ENCODE results near the gene CARMIL1.

CARMIL1 gene

DNA sequence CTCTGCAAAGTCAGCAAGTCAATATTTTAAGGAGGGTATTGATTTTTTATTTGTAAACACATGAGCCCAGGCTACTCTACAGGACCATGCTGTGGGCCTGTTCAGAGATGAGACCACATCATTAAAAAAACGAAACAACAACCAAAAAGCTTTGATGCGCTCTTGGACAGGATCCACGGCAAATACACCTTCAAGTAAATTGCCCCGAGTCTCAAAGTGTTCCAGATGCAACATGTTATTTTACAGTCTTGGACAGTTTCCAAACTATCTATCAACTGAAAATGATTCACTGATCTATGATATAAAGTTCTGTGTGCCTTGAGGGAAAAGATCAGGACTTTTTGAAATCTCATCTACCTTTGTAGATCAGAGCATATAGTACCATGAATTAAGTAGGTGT, 25.8 kb upstream of the CARMIL1 start:
- H3K27ac ChIP-seq (ENCODE audit: low read depth, low read length): no peak overlapping the region
- no CpG with 5 or more reads among the region's 4 CpGs for WGBS (ENCODE audit: extremely low coverage, insufficient coverage, insufficient read length)
- no peak overlapping the region for H3K4me2 ChIP-seq (ENCODE audit: low read length)
- H3K9ac ChIP-seq (ENCODE audit: low read length): no peak overlapping the region
- H3K27me3 ChIP-seq (ENCODE audit: insufficient read depth, low read length): no peaks in the 10 kb centered on the region
- no peak overlapping the region for H2AFZ ChIP-seq (ENCODE audit: insufficient read depth, low read length, poor library complexity)
- H2BK12ac ChIP-seq (ENCODE audit: low read length): no peak overlapping the region
- H2BK5ac ChIP-seq (ENCODE audit: low read depth, low read length, poor library complexity): no peak overlapping the region
- no peaks in the 10 kb centered on the region for H3K79me2 ChIP-seq (ENCODE audit: control insufficient read depth, insufficient read depth, low read length, poor library complexity)
- H3K4ac ChIP-seq (ENCODE audit: low read depth, low read length): no peak overlapping the region
- H3K14ac ChIP-seq (ENCODE audit: low read length): no peak overlapping the region
- H3K4me3 ChIP-seq (ENCODE audit: low read depth, low read length): no peak overlapping the region
- H3K18ac ChIP-seq (ENCODE audit: low read length): no peak overlapping the region
- H2BK120ac ChIP-seq (ENCODE audit: insufficient read depth, low read length, poor library complexity): no peak overlapping the region
- no peak overlapping the region for H2AK5ac ChIP-seq (ENCODE audit: low read length)
- H4K12ac ChIP-seq (ENCODE audit: low read depth, low read length): no peak overlapping the region
- no peaks in the 10 kb centered on the region for H3K79me1 ChIP-seq (ENCODE audit: low read length)
- no peak overlapping the region for H4K91ac ChIP-seq (ENCODE audit: low read depth, low read length)
- no peak overlapping the region for H3K23ac ChIP-seq (ENCODE audit: low read length)
- H4K8ac ChIP-seq (ENCODE audit: low read depth, low read length): no peak overlapping the region
- no peak for DNase-seq
- no peaks in the 10 kb centered on the region for H3K36me3 ChIP-seq (ENCODE audit: control insufficient read depth in 1 of 2, insufficient read depth in 2 of 2, low read length in 2 of 2)
- H3K4me1 ChIP-seq (ENCODE audit: control insufficient read depth in 1 of 2, insufficient read depth in 2 of 2, low read length in 2 of 2): peaks cover 0 to 2% of the 10 kb centered on the region in 2 experiments
- no peaks in the 10 kb centered on the region for H3K9me3 ChIP-seq (ENCODE audit: insufficient read depth, low read depth, low read length)

- Histone ChIP-seq H3K4me3 (ENCODE audit: low read depth, low read length) (no peak overlapping the region), H4K8ac (ENCODE audit: low read depth, low read length) (no peak overlapping the region), H3K9me3 (ENCODE audit: insufficient read depth, low read depth, low read length) (no peaks in the 10 kb centered on the region), H3K18ac (ENCODE audit: low read length) (no peak overlapping the region), H3K4ac (ENCODE audit: low read depth, low read length) (no peak overlapping the region), H2BK120ac (ENCODE audit: insufficient read depth, low read length, poor library complexity) (no peak overlapping the region), H3K9ac (ENCODE audit: low read length) (no peak overlapping the region), H3K14ac (ENCODE audit: low read length) (no peak overlapping the region), H2BK12ac (ENCODE audit: low read length) (no peak overlapping the region), H3K4me1 (ENCODE audit: control insufficient read depth in 1 of 2, insufficient read depth in 2 of 2, low read length in 2 of 2) (peaks cover 0 to 2% of the 10 kb centered on the region in 2 experiments), H3K79me1 (ENCODE audit: low read length) (no peaks in the 10 kb centered on the region), H2AK5ac (ENCODE audit: low read length) (no peak overlapping the region), H4K91ac (ENCODE audit: low read depth, low read length) (no peak overlapping the region), H3K4me2 (ENCODE audit: low read length) (no peak overlapping the region), H4K12ac (ENCODE audit: low read depth, low read length) (no peak overlapping the region), H2AFZ (ENCODE audit: insufficient read depth, low read length, poor library complexity) (no peak overlapping the region), H2BK5ac (ENCODE audit: low read depth, low read length, poor library complexity) (no peak overlapping the region), H3K79me2 (ENCODE audit: control insufficient read depth, insufficient read depth, low read length, poor library complexity) (no peaks in the 10 kb centered on the region), H3K27me3 (ENCODE audit: insufficient read depth, low read length) (no peaks in the 10 kb centered on the region), H3K23ac (ENCODE audit: low read length) (no peak overlapping the region), H3K36me3 (ENCODE audit: control insufficient read depth in 1 of 2, insufficient read depth in 2 of 2, low read length in 2 of 2) (no peaks in the 10 kb centered on the region), H3K27ac (ENCODE audit: low read depth, low read length) (no peak overlapping the region)
- DNase-seq: no peak
- WGBS (ENCODE audit: extremely low coverage, insufficient coverage, insufficient read length): no CpG with 5 or more reads among the region's 7 CpGs
These were observed 24.5 kb upstream of the CARMIL1 start for GRCh38 chr6:25254671-25255070.

DNA sequence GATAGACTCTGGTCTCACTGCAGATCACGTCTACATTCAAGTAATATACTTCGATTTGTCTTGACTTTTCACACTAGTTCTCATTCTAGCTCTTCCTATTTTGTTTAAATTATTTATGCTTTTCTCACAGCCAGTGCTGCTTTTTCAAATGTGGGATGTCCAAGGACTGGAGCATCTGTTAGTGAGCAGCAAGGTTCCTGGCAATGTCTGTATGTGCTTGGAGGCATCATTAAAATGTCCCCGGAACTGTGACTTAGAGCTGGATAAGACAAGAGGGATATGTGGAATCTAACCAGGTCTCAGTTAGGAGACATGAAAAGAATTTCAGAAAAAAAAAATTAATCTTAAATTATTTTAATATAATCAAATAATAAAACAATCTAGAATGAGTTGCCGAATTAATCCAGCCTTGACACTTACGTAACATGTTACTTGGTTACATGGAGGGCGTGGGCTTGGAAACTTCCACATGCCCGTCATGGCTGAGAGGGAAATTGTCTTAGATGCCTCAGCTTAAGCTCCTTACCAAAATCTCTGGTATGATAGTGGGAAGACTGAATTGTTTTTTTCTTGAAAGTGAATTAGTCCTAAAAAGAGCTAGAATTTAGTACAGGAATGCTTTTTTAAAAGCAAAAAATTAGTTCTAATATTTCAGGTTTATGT, 21.4 kb upstream of the CARMIL1 start:
- H3K27ac ChIP-seq (ENCODE audit: low read depth, low read length): no peak overlapping the region
- H4K8ac ChIP-seq (ENCODE audit: low read depth, low read length): no peak overlapping the region
- H2AK5ac ChIP-seq (ENCODE audit: low read length): no peak overlapping the region
- H2BK5ac ChIP-seq (ENCODE audit: low read depth, low read length, poor library complexity): no peak overlapping the region
- H3K18ac ChIP-seq (ENCODE audit: low read length): no peak overlapping the region
- no peak overlapping the region for H2BK120ac ChIP-seq (ENCODE audit: insufficient read depth, low read length, poor library complexity)
- no CpG with 5 or more reads among the region's 7 CpGs for WGBS (ENCODE audit: extremely low coverage, insufficient coverage, insufficient read length)
- no peak overlapping the region for H2BK12ac ChIP-seq (ENCODE audit: low read length)
- no peak overlapping the region for H4K12ac ChIP-seq (ENCODE audit: low read depth, low read length)
- H4K91ac ChIP-seq (ENCODE audit: low read depth, low read length): no peak overlapping the region
- H3K4me2 ChIP-seq (ENCODE audit: low read length): no peak overlapping the region
- no peaks in the 10 kb centered on the region for H3K36me3 ChIP-seq (ENCODE audit: control insufficient read depth in 1 of 2, insufficient read depth in 2 of 2, low read length in 2 of 2)
- H3K9ac ChIP-seq (ENCODE audit: low read length): no peak overlapping the region
- no peak overlapping the region for H3K4ac ChIP-seq (ENCODE audit: low read depth, low read length)
- no peak overlapping the region for H3K23ac ChIP-seq (ENCODE audit: low read length)
- no peaks in the 10 kb centered on the region for H3K4me1 ChIP-seq (ENCODE audit: control insufficient read depth in 1 of 2, insufficient read depth in 2 of 2, low read length in 2 of 2)
- no peaks in the 10 kb centered on the region for H3K79me1 ChIP-seq (ENCODE audit: low read length)
- no peak overlapping the region for H2AFZ ChIP-seq (ENCODE audit: insufficient read depth, low read length, poor library complexity)
- no peaks in the 10 kb centered on the region for H3K79me2 ChIP-seq (ENCODE audit: control insufficient read depth, insufficient read depth, low read length, poor library complexity)
- no peak for DNase-seq
- H3K27me3 ChIP-seq (ENCODE audit: insufficient read depth, low read length): no peaks in the 10 kb centered on the region
- no peak overlapping the region for H3K14ac ChIP-seq (ENCODE audit: low read length)
- no peaks in the 10 kb centered on the region for H3K9me3 ChIP-seq (ENCODE audit: insufficient read depth, low read depth, low read length)
- H3K4me3 ChIP-seq (ENCODE audit: low read depth, low read length): no peak overlapping the region

DNA sequence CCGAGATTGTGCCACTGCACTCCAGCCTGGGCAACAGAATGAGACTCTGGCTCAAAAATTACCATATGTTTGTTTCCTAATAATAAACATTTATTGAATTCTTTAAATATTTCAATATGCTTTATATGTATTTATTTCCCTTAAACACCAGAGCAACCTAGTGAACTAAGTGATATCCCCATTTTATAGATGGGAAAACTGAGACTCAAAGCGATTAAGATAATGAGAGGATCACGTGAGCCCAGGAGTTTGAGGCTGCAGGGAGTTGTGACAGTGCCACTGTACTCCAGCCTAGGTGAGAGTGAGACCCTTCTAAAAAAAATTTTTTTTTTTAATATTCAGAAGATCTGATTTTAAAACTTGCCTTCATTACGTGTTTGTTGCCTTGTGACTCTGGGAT, 19.4 kb upstream of the CARMIL1 start:
- no CpG with 5 or more reads among the region's 4 CpGs for WGBS (ENCODE audit: extremely low coverage, insufficient coverage, insufficient read length)
- H2AK5ac ChIP-seq (ENCODE audit: low read length): no peak overlapping the region
- no peak overlapping the region for H2BK120ac ChIP-seq (ENCODE audit: insufficient read depth, low read length, poor library complexity)
- no peak overlapping the region for H3K4me2 ChIP-seq (ENCODE audit: low read length)
- H3K18ac ChIP-seq (ENCODE audit: low read length): no peak overlapping the region
- H3K27ac ChIP-seq (ENCODE audit: low read depth, low read length): no peak overlapping the region
- H3K4me3 ChIP-seq (ENCODE audit: low read depth, low read length): no peak overlapping the region
- no peak overlapping the region for H4K91ac ChIP-seq (ENCODE audit: low read depth, low read length)
- no peaks in the 10 kb centered on the region for H3K36me3 ChIP-seq (ENCODE audit: control insufficient read depth in 1 of 2, insufficient read depth in 2 of 2, low read length in 2 of 2)
- H4K8ac ChIP-seq (ENCODE audit: low read depth, low read length): no peak overlapping the region
- no peaks in the 10 kb centered on the region for H3K9me3 ChIP-seq (ENCODE audit: insufficient read depth, low read depth, low read length)
- H2BK5ac ChIP-seq (ENCODE audit: low read depth, low read length, poor library complexity): no peak overlapping the region
- no peaks in the 10 kb centered on the region for H3K27me3 ChIP-seq (ENCODE audit: insufficient read depth, low read length)
- DNase-seq: no peak
- no peak overlapping the region for H3K23ac ChIP-seq (ENCODE audit: low read length)
- H3K4ac ChIP-seq (ENCODE audit: low read depth, low read length): no peak overlapping the region
- no peak overlapping the region for H3K14ac ChIP-seq (ENCODE audit: low read length)
- no peaks in the 10 kb centered on the region for H3K79me1 ChIP-seq (ENCODE audit: low read length)
- no peak overlapping the region for H4K12ac ChIP-seq (ENCODE audit: low read depth, low read length)
- H3K4me1 ChIP-seq (ENCODE audit: control insufficient read depth in 1 of 2, insufficient read depth in 2 of 2, low read length in 2 of 2): no peaks in the 10 kb centered on the region
- H2AFZ ChIP-seq (ENCODE audit: insufficient read depth, low read length, poor library complexity): no peak overlapping the region
- H3K9ac ChIP-seq (ENCODE audit: low read length): no peak overlapping the region
- no peaks in the 10 kb centered on the region for H3K79me2 ChIP-seq (ENCODE audit: control insufficient read depth, insufficient read depth, low read length, poor library complexity)
- no peak overlapping the region for H2BK12ac ChIP-seq (ENCODE audit: low read length)
